Retinal pigment epithelial cell (primary cell): ENCODE data around the gene LILRB1.

Experiments used
- DNase-seq: peaks from one replicate; pipeline ENCODE4 v3.0.0-alpha.2; 2010; ENCODE audit warnings: low read depth
- H3K4me3 ChIP-seq: 2 replicates; pipeline ENCODE4 v1.5.1; 2011; ENCODE audit warnings: mild to moderate bottlenecking, low read length, control low read depth, moderate library complexity
- TF ChIP-seq, protein P1 (sequence below): conservative IDR thresholded peaks from 2 replicates; pipeline ENCODE4 v1.5.1; 2011; ENCODE audit warnings: low read depth, low read length, control low read depth, inconsistent platforms

LILRB1 gene

GRCh38 chr19:54660964-54661363 is 30.7 kb downstream of the LILRB1 start:
- TF ChIP-seq, protein P1, sequence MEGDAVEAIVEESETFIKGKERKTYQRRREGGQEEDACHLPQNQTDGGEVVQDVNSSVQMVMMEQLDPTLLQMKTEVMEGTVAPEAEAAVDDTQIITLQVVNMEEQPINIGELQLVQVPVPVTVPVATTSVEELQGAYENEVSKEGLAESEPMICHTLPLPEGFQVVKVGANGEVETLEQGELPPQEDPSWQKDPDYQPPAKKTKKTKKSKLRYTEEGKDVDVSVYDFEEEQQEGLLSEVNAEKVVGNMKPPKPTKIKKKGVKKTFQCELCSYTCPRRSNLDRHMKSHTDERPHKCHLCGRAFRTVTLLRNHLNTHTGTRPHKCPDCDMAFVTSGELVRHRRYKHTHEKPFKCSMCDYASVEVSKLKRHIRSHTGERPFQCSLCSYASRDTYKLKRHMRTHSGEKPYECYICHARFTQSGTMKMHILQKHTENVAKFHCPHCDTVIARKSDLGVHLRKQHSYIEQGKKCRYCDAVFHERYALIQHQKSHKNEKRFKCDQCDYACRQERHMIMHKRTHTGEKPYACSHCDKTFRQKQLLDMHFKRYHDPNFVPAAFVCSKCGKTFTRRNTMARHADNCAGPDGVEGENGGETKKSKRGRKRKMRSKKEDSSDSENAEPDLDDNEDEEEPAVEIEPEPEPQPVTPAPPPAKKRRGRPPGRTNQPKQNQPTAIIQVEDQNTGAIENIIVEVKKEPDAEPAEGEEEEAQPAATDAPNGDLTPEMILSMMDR: no peak
- H3K4me3 ChIP-seq: no peak overlapping the region
- no peak for DNase-seq

GRCh38 chr19:54661846-54662481 is 31.7 kb downstream of the LILRB1 start:
- no peak overlapping the region for H3K4me3 ChIP-seq
- TF ChIP-seq, protein P1: no peak
- DNase-seq: no peak

GRCh38 chr19:54662730-54663129 is 32.4 kb downstream of the LILRB1 start, which contains the start of gene LILRB4:
Gene LILRB4 (plus strand): TSS chr19:54662985. CDS start chr19:54663034, 49 bp downstream.
- no peak for DNase-seq
- H3K4me3 ChIP-seq: no peak within 1 kb of the TSS

DNA sequence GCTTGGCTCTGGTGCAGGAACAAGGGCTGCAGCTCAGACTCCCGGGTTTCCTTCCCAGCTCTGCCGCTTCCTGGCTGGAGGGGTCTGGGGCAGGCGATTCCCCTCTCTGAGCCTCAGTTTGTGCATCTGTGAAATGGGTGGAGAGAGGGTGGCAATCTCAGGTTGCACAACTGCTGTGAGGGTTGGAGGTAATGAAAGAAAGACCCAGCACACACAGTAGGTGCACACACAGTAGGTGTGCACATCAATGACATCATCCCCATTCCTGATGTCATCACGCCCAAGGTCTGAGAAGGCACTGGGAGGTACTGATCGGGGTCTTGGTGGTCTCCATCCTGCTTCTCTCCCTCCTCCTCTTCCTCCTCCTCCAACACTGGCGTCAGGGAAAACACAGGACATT is 35.2 kb downstream of the LILRB1 start:
- TF ChIP-seq, protein P1: no peak
- H3K4me3 ChIP-seq: no peak overlapping the region
- no peak for DNase-seq

More at GRCh38 chr19:54662730-54663129, 32.4 kb downstream of the LILRB1 start, which contains the start of gene LILRB4:
- TF ChIP-seq, protein P1: no peak

DNA sequence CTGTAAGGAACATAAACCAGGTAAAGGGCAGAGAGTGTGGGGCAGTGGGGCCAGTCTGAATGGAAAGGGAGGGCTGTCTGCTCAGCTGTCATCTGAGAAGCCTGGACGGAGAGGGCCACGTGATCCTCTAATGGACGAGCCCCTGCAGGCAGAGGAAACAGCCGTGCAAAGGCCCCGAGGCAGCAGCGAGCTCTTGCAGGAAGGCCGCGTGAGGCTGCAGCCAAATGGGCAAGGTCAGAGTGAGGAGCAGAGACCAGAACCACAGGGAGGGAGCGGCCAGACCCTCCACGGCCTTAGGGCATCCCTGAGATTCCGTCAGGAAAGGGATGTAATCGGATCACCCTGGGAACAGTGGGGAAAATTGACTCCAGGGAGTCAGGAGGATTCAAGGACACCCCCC is 36.9 kb downstream of the LILRB1 start:
- no peak for DNase-seq
- H3K4me3 ChIP-seq: no peak overlapping the region
- TF ChIP-seq, protein P1: no peak

- no peak overlapping the region for H3K4me3 ChIP-seq
- TF ChIP-seq, protein P1: no peak
- DNase-seq: no peak
Observed at GRCh38 chr19:54668353-54668752, 38.1 kb downstream of the LILRB1 start.

DNA sequence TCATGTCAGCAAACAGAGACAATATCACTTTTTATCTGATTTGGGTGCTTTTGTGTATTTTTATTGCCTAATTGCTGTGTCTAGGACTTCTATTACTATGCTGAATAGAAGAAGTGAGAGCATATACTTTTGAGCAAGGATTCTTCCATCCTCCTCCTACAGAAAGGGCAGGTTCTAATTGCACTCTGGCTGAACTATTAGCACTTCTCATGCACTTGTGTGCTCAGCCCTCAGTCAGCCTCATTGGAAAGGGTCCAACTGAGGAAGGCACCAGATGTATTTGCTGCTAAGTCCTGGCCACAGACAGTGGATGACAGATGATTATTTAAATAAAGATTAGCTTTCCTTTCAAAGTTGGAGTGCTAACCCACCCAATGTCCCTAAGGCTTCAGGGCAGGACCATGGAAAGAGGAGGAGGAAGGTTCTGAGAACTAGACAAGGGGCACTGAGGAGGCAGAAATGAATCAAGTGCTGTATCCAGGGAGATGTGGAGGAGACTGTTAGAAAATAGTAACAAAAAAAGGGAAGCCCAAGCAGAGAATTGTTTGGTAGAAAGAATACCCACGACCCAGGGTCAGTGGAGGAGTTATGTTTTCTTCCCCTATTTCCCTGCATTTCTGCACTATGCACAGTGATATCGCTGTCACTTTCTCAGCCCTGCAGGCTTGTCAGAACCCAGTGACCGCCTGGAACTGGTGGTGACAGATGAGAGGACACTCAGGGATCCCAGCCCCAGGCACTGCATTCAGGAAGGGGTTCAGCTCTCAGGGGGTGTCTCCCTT is 40.5 kb downstream of the LILRB1 start:
- DNase-seq: no peak
- H3K4me3 ChIP-seq: no peak overlapping the region
- TF ChIP-seq, protein P1: no peak
